ENCODE results near the gene PANK4.

DNA sequence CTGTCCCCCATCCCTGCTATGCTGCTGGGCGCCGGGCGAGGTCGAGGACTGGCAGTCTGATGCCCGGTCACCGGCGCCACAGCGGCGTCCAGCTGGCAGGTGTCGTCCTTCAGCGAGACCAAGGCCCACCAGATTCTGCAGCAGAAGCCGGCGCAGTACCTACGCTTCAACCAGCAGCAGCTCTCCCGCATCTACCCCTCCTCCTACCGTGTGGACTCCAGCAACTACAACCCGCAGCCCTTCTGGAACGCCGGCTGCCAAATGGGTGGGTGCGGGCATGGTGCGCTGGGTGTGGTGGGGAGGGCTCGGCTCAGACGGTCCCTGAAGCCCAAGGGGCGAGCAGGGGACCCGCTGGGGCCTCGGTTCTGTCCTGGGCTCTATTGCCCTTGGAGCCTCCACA is 29.6 kb downstream of the PANK4 start:
- TF ChIP-seq, protein P1, sequence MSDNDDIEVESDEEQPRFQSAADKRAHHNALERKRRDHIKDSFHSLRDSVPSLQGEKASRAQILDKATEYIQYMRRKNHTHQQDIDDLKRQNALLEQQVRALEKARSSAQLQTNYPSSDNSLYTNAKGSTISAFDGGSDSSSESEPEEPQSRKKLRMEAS (IDR thresholded peaks at IDR 0.05; ENCODE audit: insufficient read depth, insufficient read length), result no peak
- TF ChIP-seq, protein P2, sequence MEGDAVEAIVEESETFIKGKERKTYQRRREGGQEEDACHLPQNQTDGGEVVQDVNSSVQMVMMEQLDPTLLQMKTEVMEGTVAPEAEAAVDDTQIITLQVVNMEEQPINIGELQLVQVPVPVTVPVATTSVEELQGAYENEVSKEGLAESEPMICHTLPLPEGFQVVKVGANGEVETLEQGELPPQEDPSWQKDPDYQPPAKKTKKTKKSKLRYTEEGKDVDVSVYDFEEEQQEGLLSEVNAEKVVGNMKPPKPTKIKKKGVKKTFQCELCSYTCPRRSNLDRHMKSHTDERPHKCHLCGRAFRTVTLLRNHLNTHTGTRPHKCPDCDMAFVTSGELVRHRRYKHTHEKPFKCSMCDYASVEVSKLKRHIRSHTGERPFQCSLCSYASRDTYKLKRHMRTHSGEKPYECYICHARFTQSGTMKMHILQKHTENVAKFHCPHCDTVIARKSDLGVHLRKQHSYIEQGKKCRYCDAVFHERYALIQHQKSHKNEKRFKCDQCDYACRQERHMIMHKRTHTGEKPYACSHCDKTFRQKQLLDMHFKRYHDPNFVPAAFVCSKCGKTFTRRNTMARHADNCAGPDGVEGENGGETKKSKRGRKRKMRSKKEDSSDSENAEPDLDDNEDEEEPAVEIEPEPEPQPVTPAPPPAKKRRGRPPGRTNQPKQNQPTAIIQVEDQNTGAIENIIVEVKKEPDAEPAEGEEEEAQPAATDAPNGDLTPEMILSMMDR (IDR thresholded peaks at IDR 0.05; ENCODE audit: extremely low read depth in 1 of 2, insufficient read depth in 1 of 2, low read depth in 1 of 2, low read length in 2 of 2), result no peak
- no peak for TF ChIP-seq POLR2AphosphoS5 (IDR thresholded peaks at IDR 0.05; ENCODE audit: insufficient read depth, low read depth, low read length)
- TF ChIP-seq POLR2A (IDR thresholded peaks at IDR 0.05; ENCODE audit: low read depth, low read length), result no peak
- no peak for TF ChIP-seq GATA2 (IDR thresholded peaks at IDR 0.05; ENCODE audit: insufficient read depth, insufficient read length, low read depth, low read length)

Measured in endothelial cell of umbilical vein (primary cell).